IMR-90 (cell line): Measurements from ENCODE around the gene GSN.

Experiments used
- MXI1 ChIP-seq: IDR thresholded peaks from 2 replicates; pipeline ENCODE4 v1.6.1; 2012; ENCODE audit warnings: low read depth, mild to moderate bottlenecking, low read length, moderate library complexity, borderline replicate concordance
- POLR2A ChIP-seq: IDR thresholded peaks from 2 replicates; pipeline ENCODE4 v1.6.1; 2012; ENCODE audit warnings: mild to moderate bottlenecking, low read depth, low read length
- RFX5 ChIP-seq: IDR thresholded peaks from 2 replicates; pipeline ENCODE4 v1.8.0; 2012; ENCODE audit warnings: low read depth, mild to moderate bottlenecking, low read length, moderate library complexity
- SMC3 ChIP-seq: fragments of 150-350 bp; IDR thresholded peaks from 2 replicates; pipeline ENCODE4 v1.6.1; 2016; ENCODE audit warnings: low read depth, mild to moderate bottlenecking, antibody characterized with exemption, low read length, moderate library complexity
- TF ChIP-seq, protein P1 (sequence below): conservative IDR thresholded peaks from 2 replicates; pipeline ENCODE4 v1.5.1; 2012; ENCODE audit warnings: mild to moderate bottlenecking, low read depth, low read length, improper control_type of control experiment
- TF ChIP-seq, protein P2 (sequence below): fragments of 150-350 bp; IDR thresholded peaks from 2 replicates; pipeline ENCODE4 v1.6.1; 2017; ENCODE audit warnings: mild to moderate bottlenecking, antibody characterized with exemption, low read length, low read depth
- TF ChIP-seq, protein P3 (sequence below): fragments of 150-350 bp; IDR thresholded peaks from 2 replicates; pipeline ENCODE4 v1.6.1; 2016; ENCODE audit warnings: low read depth, mild to moderate bottlenecking, low read length, moderate library complexity, borderline replicate concordance

DNA sequence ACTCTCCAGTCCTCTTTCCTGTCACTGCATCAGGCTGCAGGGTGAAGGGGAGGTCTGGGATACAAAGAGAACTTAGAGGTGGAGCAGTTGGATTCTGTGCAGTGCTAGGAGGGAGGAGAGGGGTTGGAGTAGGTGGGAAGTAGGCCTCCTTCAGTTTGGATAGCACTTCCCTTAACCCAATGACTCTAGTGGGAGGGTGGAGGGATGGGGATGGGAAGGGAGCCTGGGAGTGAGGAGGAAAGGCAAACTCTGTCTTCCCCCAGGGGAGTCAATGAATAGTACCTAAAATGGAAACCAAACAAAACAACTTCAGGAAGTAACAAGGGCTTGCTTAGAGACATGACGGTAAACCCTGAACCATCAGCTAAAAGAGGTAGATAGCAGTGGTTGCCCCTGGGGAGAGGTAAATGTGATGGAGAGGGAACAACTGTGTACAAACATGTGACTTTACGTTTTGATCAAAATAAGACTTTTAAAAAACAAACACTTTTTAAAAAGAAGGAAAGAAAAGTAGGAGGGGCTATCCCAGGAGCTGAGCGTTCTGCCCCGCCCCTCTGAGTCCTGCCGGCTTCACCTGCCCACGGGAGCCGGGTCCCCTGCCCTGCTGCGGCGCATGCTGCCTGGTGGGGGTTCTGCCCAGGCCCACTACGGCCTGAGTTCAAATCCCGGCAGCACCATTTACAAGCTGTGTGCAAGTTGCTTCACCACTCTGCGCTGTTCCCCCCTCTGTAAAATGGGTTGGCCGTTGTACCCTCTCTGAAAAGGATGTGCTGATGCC, 30.9 kb downstream of the GSN start:
- TF ChIP-seq, protein P1, sequence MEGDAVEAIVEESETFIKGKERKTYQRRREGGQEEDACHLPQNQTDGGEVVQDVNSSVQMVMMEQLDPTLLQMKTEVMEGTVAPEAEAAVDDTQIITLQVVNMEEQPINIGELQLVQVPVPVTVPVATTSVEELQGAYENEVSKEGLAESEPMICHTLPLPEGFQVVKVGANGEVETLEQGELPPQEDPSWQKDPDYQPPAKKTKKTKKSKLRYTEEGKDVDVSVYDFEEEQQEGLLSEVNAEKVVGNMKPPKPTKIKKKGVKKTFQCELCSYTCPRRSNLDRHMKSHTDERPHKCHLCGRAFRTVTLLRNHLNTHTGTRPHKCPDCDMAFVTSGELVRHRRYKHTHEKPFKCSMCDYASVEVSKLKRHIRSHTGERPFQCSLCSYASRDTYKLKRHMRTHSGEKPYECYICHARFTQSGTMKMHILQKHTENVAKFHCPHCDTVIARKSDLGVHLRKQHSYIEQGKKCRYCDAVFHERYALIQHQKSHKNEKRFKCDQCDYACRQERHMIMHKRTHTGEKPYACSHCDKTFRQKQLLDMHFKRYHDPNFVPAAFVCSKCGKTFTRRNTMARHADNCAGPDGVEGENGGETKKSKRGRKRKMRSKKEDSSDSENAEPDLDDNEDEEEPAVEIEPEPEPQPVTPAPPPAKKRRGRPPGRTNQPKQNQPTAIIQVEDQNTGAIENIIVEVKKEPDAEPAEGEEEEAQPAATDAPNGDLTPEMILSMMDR, result no peak
- TF ChIP-seq RFX5 (no peak), SMC3 (no peak), MXI1 (no peak), POLR2A (no peak)
- TF ChIP-seq, protein P2, sequence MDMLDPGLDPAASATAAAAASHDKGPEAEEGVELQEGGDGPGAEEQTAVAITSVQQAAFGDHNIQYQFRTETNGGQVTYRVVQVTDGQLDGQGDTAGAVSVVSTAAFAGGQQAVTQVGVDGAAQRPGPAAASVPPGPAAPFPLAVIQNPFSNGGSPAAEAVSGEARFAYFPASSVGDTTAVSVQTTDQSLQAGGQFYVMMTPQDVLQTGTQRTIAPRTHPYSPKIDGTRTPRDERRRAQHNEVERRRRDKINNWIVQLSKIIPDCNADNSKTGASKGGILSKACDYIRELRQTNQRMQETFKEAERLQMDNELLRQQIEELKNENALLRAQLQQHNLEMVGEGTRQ, result no peak
- TF ChIP-seq, protein P3, sequence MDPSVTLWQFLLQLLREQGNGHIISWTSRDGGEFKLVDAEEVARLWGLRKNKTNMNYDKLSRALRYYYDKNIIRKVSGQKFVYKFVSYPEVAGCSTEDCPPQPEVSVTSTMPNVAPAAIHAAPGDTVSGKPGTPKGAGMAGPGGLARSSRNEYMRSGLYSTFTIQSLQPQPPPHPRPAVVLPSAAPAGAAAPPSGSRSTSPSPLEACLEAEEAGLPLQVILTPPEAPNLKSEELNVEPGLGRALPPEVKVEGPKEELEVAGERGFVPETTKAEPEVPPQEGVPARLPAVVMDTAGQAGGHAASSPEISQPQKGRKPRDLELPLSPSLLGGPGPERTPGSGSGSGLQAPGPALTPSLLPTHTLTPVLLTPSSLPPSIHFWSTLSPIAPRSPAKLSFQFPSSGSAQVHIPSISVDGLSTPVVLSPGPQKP, result no peak
